PFSK-1 (cell line): ENCODE data around the gene SKA2.

Source experiments
- POLR2AphosphoS5 ChIP-seq: IDR thresholded peaks from 2 replicates; pipeline ENCODE4 v1.6.1; 2012; ENCODE audit warnings: low read depth, mild to moderate bottlenecking, control low read depth, low read length, moderate library complexity
- REST ChIP-seq, 2 experiments: IDR thresholded peaks; 2 replicates each; pipeline versions ENCODE4 v1.6.1 to v1.8.0; 2011 to 2012; ENCODE audit warnings: low read depth in 2 of 2, low read length in 2 of 2, control low read depth in 1 of 2, inconsistent platforms in 1 of 2, mild to moderate bottlenecking in 1 of 2, moderate library complexity in 1 of 2; ENCODE audit not compliant: insufficient read depth in 1 of 2
- TAF1 ChIP-seq: IDR thresholded peaks from 2 replicates; pipeline ENCODE4 v1.6.1; 2012; ENCODE audit warnings: low read length, control low read depth, borderline replicate concordance; ENCODE audit not compliant: insufficient read depth

GRCh38 chr17:59190806-59191205 is 35.8 kb upstream of the SKA2 start:
- TF ChIP-seq POLR2AphosphoS5 (no peak), TAF1 (no peak), REST (IDR thresholded peaks at IDR 0.05; ENCODE audit: insufficient read depth in 1 of 2, low read depth in 2 of 2, low read length in 2 of 2) (no peak)
